Eye (tissue), 1 donor: ENCODE measurements around the gene CSMD2.
A peak's percentile ranks its signal among the peaks of the same experiment; 100 is the strongest.
"Not testable (repeated sequence)": the region's sequence is repeated elsewhere in the genome, so short reads cannot be mapped to it uniquely, and the experiment has no call there.

Experiments used
- DNase-seq: peaks from one replicate; pipeline ENCODE4 v3.0.0-alpha.2; 2015

CSMD2 gene

GRCh38 chr1:34164771-34165391 lies at the start of gene CSMD2:
TSS of gene CSMD2 (minus strand) at chr1:34165230. CDS start at chr1:34165097, 133 bp downstream.
- peak; percentile 90 for DNase-seq

DNA sequence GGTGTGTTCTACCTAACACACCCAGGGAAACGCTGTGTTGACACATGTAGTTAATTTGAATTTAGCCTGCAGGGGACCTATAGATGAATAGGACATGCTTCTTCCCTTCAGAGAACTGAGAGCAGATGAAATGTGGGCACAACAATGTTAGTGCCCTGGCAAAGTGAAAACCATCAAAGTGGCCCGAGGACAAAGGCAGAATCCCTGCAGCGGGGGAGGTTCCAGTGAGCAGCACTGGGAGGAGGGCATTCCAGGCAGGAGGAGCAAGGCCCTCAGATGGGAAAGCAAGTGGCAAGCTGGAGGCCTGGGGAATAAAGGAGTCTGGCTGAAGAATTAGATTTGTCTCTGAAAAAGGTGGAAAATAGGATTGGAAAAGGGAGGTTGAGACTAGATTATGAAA lies 48.9 kb upstream of the CSMD2 start:
- peak; percentile 2 for DNase-seq

- no peak for DNase-seq
Observed at GRCh38 chr1:34212673-34213072, 47.6 kb upstream of the CSMD2 start.

- DNase-seq: no peak
Observed at GRCh38 chr1:34199927-34200326, 34.9 kb upstream of the CSMD2 start.

DNA sequence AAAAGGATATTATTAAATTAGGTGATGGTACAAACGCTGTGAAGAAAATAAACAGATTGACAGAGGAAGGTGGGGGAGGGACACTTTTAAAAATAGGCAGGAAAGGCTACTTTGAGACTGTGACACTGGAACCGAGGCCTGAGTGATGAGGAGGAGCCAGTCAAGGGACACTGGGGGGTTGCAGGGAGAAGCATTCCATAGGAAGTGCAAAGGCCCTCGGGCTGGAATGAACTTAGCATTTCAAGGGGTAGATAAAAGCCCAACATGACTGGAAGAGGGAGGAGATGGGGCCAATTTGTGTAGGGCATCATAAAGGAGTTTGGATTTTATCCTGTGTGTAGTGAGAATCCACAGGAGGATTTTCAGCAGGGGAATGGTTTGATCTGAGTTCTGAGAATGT lies 27.6 kb upstream of the CSMD2 start:
- DNase-seq: no peak

GRCh38 chr1:34190692-34191091 lies 25.7 kb upstream of the CSMD2 start:
- no peak for DNase-seq

DNA sequence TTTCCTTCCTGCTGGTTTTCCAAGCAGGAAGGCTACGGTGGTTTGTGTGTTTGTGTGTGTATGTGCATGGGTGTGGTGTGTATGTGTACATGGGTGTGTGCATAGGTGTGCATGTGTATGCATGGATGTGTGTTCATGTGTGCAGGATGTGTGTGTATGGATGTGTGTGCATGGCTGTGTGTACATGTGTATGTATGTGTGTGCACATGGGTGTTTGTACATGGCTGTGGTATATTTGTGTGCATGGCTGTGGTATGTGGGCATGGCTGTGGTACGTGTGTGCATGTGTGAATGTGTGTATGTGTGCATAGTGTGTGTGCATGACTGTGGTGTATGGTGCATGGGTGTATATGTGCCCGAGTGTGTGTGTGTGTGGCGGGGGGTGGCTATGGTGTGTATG lies 24.0 kb upstream of the CSMD2 start:
- no peak for DNase-seq

- no peak for DNase-seq
Observed at GRCh38 chr1:34188418-34188817, 23.4 kb upstream of the CSMD2 start.

DNA sequence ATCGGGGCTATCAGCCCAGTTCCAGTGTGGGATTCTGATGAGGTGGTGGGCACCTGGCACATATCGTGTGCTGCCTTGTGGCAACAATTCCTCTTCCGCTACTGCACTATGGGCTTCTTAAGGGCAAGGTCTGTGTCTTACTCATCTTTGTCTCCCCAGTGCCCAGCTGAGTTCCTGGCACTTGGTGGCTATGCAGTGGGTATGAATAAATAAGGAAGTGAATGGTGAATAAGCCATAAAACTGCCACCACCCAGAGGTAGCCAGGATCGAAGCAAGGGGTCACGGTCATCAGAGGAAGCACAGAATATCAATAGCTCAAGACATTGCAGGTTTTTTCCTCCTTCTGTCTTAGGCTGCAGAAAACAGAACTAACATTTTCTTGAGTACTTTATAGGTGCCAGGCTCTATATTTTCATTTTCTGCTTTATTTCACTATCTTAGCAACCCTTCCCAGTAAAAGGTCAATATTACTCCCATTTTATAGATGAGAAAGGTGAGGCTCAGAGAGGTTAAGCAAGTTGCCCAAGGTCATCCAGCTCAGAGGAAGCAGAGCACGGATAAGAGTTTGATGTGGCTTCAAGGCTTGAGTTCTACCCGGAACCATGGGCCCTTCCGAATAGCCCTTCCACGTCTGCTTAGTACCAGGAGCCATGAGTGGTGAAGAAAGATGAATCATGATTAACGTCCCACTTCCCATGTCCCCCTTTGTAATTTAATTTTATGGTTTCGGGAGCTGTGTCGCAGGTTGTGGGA lies 21.9 kb upstream of the CSMD2 start:
- no peak for DNase-seq

DNA sequence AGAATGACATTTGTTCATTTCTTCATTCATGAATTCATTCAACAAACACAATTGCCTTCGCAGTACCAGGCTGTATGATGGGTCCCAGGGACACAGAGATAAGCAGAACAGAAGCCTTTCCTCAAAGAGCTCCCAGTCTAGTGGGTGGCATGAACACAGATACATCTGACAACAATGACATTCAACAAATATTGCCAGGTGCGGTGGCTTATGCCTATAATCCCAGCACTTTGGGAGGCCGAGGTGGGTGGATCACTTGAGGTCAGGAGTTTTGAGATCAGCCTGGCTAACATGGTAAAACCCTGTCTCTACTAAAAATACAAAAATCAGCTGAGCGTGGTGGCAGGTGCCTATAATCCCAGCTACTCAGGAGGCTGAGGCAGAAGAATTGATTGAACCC lies 18.4 kb upstream of the CSMD2 start:
- DNase-seq: not testable (repeated sequence)

DNA sequence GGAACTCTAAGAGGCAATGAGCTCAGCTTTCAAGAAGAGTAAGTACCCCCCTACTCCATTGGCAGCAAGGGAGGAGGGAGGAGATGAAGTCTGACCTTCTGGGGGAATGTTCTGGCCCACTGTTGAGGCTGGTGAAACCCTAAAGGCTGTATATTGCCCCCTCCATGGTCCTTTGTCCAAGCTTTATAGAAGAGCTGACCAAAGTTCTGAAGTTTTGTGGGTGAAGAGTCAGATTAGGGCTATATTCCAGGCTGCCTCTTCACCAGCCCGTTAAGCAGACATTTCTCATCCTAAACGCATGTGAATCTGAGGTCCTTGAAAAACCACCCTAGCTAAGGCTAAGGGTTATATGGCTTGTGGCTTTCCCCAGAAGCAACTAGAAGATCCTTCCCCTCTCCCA lies 13.0 kb upstream of the CSMD2 start:
- peak; percentile 12 for DNase-seq

- peak; percentile 33 for DNase-seq
Observed at GRCh38 chr1:34176830-34177603, 12.0 kb upstream of the CSMD2 start, which contains the start of gene C1orf94. TSS of gene C1orf94 (plus strand) at chr1:34176907. CDS start at chr1:34177790, 883 bp downstream.

GRCh38 chr1:34175744-34176143 lies 10.7 kb upstream of the CSMD2 start:
- DNase-seq: peak; percentile 22

GRCh38 chr1:34167389-34167788 lies 2.4 kb upstream of the CSMD2 start:
- peak; percentile 23 for DNase-seq

DNA sequence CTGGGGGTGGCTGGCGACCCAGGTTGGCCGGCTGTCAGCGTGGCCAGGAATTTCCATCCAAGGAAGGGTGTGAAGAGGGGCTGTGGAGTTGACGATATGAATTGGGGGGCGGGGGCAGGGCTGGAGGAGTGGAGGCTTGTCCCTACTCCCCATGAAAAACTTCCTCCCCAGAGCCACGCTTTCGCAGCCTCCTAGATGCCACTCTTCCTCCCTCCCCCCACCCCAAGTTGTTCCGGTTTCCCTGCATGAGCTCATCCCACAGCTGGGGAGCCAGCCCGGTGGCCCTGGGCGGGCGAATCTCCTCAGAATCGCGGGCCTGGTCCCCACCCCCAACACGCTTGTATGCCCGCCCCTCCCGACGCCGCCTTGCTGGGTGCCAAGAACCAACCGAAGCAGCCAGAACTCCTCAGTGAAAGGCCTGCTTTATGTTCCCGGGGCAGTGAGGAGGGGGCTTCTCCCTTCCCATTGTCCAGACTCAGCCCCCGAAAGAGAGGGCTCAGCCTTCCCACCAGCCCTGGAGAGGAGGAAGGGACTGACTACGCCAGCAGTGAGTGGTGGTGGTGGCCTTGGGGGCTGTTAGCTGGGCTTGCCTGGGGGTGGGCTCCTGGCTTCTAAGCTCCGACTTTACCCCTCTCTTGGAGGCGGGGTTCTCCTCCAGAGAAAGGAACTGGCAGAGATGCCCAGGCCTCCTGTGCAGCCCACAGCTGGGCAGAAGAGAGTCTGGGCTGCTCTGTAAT lies 1.8 kb upstream of the CSMD2 start:
- peak; percentile 71 for DNase-seq

- DNase-seq: peak; percentile 60
Observed at GRCh38 chr1:34166191-34166624, 1.2 kb upstream of the CSMD2 start.

GRCh38 chr1:34165422-34165921 lies 442 bp upstream of the CSMD2 start:
- DNase-seq: peak; percentile 65

GRCh38 chr1:34163792-34164731 lies 968 bp downstream of the CSMD2 start:
- DNase-seq: peak; percentile 61

DNA sequence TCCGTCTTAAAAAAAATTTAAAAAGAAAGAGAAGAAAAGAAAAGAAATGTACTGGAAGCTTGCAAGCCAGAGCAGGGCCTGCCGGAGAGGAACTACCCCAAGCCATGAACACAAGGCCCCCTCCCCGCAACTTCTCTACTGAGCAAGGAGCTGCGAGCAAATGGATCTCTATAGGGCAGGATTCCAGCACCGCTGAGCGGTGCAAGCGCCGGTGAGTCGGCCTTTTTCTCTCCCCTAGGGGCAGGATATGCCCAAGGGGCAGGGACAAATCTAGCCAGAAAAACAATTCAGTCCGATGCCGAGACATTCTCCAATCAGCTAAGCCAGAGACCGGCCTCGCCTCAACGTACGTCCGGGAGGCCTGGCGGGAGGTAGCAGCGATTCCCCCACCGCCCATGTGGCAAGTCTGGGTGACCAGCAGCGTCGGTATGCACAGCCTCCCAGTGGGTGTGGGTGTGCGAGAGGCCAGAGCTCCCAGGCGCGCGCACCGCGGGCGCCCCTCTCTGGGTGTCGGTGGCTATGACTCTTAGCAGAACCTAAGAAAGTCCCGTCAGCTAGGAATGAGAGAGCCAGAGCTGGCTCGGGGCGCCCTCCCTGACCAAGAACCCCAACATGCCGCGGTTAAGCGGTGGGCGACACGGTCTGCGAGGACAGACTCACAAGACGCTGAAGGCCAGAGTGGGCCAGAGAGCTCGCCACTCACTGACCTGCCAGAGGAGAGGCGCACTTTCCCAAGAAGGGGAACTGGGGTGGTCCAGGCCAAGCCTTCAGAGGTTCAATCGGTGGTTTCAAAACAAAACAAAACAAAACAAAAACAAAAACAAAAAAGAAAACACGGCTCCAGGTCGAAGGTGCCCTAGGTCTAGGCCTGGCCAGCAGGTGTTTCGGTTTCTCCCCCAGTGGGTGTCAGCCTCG lies 1.9 kb downstream of the CSMD2 start:
- DNase-seq: peak; percentile 90

- DNase-seq: no peak
Observed at GRCh38 chr1:34156739-34157138, 8.3 kb downstream of the CSMD2 start.
